MCF 10A (cell line): ENCODE measurements around the gene GET4. TPM values are rescaled to one million over a fixed set of nuclear protein-coding genes. Genes with fewer than 3 reads are reported as not detected.

Experiments
- BruUV-seq: library from RNA; stranded (reverse); fragments of 400-500 nt; replicated peaks from 2 replicates; lab custom pipeline; 2021; lab: Mats Ljungman, UMichigan
- CTCF ChIA-PET: fragments of 300-600 bp; sonication (Branson Sonifier 250); formaldehyde crosslinking; extraction: SDS; loops from one replicate; lab custom pipeline; 2021; ENCODE audit warnings: antibody characterized with exemption, inconsistent platforms; lab: Yijun Ruan, JAX
- POLR2A ChIA-PET: fragments of 300-600, 350-650 bp; sonication (Branson Sonifier 250); formaldehyde crosslinking; extraction: SDS; loops from one replicate; lab custom pipeline; 2020; ENCODE audit warnings: antibody characterized with exemption, inconsistent platforms; lab: Yijun Ruan, JAX
- DNase-seq: peaks from one replicate; pipeline ENCODE4 v3.0.0-alpha.2; 2018; ENCODE audit not compliant: unreplicated experiment
- H3K27ac Mint-ChIP-seq: one replicate; pipeline ENCODE4 v1.8.0; 2022; ENCODE audit warnings: mild to moderate bottlenecking, low read depth, mixed read lengths; ENCODE audit not compliant: unreplicated experiment
- H3K27me3 Mint-ChIP-seq: one replicate; pipeline ENCODE4 v1.8.0; 2022; ENCODE audit warnings: mixed read lengths; ENCODE audit not compliant: insufficient read depth, unreplicated experiment
- H3K36me3 Mint-ChIP-seq: one replicate; pipeline ENCODE4 v1.8.0; 2022; ENCODE audit warnings: mild to moderate bottlenecking, moderate library complexity, mixed read lengths; ENCODE audit not compliant: insufficient read depth, unreplicated experiment
- H3K4me1 Mint-ChIP-seq: one replicate; pipeline ENCODE4 v1.8.0; 2022; ENCODE audit warnings: mixed read lengths; ENCODE audit not compliant: insufficient read depth, unreplicated experiment
- H3K4me3 Mint-ChIP-seq: one replicate; pipeline ENCODE4 v1.8.0; 2022; ENCODE audit warnings: mild to moderate bottlenecking, moderate library complexity, mixed read lengths; ENCODE audit not compliant: unreplicated experiment
- H3K9me3 Mint-ChIP-seq: one replicate; pipeline ENCODE4 v1.8.0; 2022; ENCODE audit warnings: mixed read lengths; ENCODE audit not compliant: unreplicated experiment
- intact Hi-C: fragments of 100-400 bp; cut with micrococcal nuclease; formaldehyde crosslinking; loops from 2 replicates; pipeline ENCODE4 v1.14.1; 2022
- total RNA-seq: library from RNA; stranded (reverse); gene quantifications from 2 replicates; pipeline ENCODE4 v1.2.3, GENCODE V29; 2022
- TF ChIP-seq, protein P1 (sequence below): fragments of 200-600 bp; IDR thresholded peaks from one replicate; pipeline ENCODE4 v1.8.0; 2022; ENCODE audit warnings: antibody characterized with exemption, mild to moderate bottlenecking; ENCODE audit not compliant: unreplicated experiment

The GET4 gene
- total RNA-seq, 1 experiment from 2014 or later: 32.6 TPM

DNA sequence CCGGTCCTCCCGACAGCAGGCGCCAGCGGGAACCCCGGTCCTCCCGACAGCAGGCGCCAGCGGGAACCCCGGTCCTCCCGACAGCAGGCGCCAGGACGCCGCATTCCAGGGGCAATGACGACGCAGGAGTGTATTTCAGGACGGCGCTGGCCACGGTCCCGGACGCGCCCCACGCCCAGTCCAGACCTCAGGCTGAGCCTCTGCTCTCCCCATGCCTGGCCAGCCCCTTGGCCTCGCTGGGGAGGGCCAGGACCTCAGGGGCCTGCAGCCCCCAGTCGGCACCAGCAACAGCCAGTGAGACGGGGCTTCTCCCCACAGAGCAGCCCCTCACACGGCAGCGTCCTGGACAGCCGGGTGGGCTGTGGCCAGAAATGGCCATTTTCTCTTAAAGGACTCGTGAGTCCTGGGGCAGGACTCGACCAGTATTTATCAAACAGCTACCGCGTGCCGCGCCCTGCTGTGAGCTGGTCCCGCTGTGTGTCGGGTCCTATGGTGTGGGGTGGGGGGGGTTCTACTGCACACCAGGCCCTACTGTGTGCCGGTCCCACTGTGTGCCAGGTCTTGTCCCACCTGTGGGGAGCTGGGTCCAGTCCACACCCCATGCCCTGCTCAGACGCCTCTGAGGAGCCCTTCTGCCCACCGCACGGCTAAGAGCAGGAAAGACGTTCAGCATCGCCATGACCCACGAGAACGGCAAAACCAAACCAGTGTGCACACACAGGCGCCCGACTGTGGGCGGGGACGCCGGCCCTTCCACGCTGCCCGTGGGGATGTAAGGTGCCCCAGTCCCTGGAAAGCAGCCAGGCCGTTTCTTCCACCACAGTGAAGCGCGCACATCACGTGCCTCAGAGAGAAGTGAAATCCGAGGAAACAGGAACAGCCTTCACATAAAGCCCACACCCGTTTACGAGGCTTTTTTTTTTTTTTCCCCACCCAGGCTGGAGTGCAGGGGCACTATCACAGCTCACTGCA lies 33.3 kb downstream of the GET4 start:
- no peak overlapping the region for H3K27ac Mint-ChIP-seq
- TF ChIP-seq, protein P1, sequence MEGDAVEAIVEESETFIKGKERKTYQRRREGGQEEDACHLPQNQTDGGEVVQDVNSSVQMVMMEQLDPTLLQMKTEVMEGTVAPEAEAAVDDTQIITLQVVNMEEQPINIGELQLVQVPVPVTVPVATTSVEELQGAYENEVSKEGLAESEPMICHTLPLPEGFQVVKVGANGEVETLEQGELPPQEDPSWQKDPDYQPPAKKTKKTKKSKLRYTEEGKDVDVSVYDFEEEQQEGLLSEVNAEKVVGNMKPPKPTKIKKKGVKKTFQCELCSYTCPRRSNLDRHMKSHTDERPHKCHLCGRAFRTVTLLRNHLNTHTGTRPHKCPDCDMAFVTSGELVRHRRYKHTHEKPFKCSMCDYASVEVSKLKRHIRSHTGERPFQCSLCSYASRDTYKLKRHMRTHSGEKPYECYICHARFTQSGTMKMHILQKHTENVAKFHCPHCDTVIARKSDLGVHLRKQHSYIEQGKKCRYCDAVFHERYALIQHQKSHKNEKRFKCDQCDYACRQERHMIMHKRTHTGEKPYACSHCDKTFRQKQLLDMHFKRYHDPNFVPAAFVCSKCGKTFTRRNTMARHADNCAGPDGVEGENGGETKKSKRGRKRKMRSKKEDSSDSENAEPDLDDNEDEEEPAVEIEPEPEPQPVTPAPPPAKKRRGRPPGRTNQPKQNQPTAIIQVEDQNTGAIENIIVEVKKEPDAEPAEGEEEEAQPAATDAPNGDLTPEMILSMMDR: no peak
- BruUV-seq: no TSS peak
- H3K4me1 Mint-ChIP-seq: peaks cover 12% of the 10 kb centered on the region
- ChIA-PET POLR2A (no interaction called here), CTCF (interaction anchor here (0.5 to 1.3 kb wide), 13 partner anchors 36 to 599 kb away, joined by 3 to 6 read pairs (median 3); no protein-coding TSS in a partner anchor)
- H3K27me3 Mint-ChIP-seq: peaks cover 18% of the 10 kb centered on the region
- H3K9me3 Mint-ChIP-seq: no peaks in the 10 kb centered on the region
- no peaks in the 10 kb centered on the region for H3K36me3 Mint-ChIP-seq
- peak; percentile 22 for DNase-seq
- H3K4me3 Mint-ChIP-seq: peak overlapping the region; percentile 36
- intact Hi-C loops: loop anchor here (2.0 kb wide), 2 partner anchors 45 to 267 kb away; partner anchors contain the start of gene ADAP1

DNA sequence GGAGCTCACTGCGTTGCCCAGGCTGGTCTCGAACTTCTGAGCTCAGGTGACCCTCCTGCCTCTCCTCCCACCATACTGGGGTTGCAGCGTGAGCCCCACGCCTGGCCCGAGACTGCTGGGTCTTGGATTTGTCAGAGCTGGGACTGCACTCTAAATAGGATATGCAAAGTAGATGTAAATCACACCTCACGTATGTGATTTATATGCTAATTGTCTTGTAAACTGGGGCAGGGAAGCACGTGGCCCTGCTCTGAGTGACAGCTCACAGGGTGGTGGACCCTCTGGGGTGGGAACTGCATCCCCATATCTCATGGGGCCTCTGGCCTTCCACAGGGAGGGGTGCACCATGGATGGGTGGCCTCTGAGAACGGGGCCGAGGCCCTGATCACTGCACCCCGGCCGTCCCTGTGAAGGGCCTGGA lies 34.1 kb downstream of the GET4 start:
- Mint-ChIP-seq H3K4me3 (no peak overlapping the region), H3K36me3 (no peaks in the 10 kb centered on the region), H3K9me3 (no peaks in the 10 kb centered on the region), H3K4me1 (peaks cover 7% of the 10 kb centered on the region), H3K27ac (no peak overlapping the region), H3K27me3 (peaks cover 10% of the 10 kb centered on the region)
- no peak for DNase-seq
- POLR2A ChIA-PET: no interaction called here
- TF ChIP-seq, protein P1: no peak
- intact Hi-C loops: no loop called here
- CTCF ChIA-PET: interaction anchor here (0.6 to 0.9 kb wide), 2 partner anchors 155 to 297 kb away, joined by 3 to 6 read pairs; no protein-coding TSS in a partner anchor
- no TSS peak for BruUV-seq

DNA sequence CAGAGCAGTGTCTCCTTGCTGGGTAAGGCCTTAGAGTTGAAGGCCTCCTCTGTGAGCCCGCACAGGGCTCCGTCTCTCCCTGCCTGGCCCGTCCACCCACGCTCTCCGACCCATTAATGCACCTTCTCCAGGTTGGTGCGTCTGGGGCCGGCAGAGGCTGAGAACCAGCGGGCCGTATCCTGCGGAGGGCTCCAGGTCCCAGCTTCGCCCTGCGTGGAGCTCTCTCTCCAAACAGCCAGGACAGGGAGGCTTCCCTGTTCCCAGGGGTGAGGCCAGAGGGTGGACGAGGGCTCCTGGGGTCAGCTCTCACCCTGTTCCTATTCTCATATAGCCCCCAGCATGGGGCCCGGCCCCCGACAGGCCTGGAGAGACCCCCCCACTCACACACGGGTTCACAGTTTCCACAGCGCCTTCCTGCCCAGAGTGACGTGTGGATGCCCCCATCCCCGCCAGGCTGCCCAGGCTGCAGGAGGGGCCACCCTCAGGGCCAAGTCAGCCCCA lies 34.6 kb downstream of the GET4 start:
- H3K27ac Mint-ChIP-seq: no peak overlapping the region
- no peaks in the 10 kb centered on the region for H3K36me3 Mint-ChIP-seq
- CTCF ChIA-PET: no interaction called here
- no peak overlapping the region for H3K4me3 Mint-ChIP-seq
- POLR2A ChIA-PET: no interaction called here
- no peaks in the 10 kb centered on the region for H3K9me3 Mint-ChIP-seq
- peaks cover 7% of the 10 kb centered on the region for H3K4me1 Mint-ChIP-seq
- no peak for DNase-seq
- H3K27me3 Mint-ChIP-seq: peaks cover 5% of the 10 kb centered on the region
- intact Hi-C loops: no loop called here
- TF ChIP-seq, protein P1: no peak
- no TSS peak for BruUV-seq
